A673 (cell line): ENCODE results near the gene SRMS. TPM values are rescaled to one million over a fixed set of nuclear protein-coding genes. Genes with fewer than 3 reads are reported as not detected.

Experiments used
- BruUV-seq: library from RNA; stranded (reverse); fragments of 400-500 nt; replicated peaks from 2 replicates; lab custom pipeline; 2021; lab: Mats Ljungman, UMichigan
- CTCF ChIA-PET: fragments of 300-600 bp; sonication (Branson Sonifier 250); formaldehyde crosslinking; loops from one replicate; lab custom pipeline; 2022; ENCODE audit warnings: antibody characterized with exemption; lab: Charles Lee
- POLR2A ChIA-PET: fragments of 300-600 bp; sonication (Branson Sonifier 250); formaldehyde crosslinking; loops from one replicate; lab custom pipeline; 2022; ENCODE audit warnings: antibody characterized with exemption; ENCODE audit not compliant: low non-redundant PET; lab: Charles Lee
- DNase-seq: peaks from one replicate; pipeline ENCODE4 v3.0.0-alpha.2; 2015; ENCODE audit warnings: low spot score
- H3K27ac ChIP-seq: fragments of 200-600 bp; sonication (generic); 2 replicates; pipeline ENCODE4 v1.5.1; 2016; ENCODE audit warnings: mixed run types, low read depth, mild to moderate bottlenecking, mixed read lengths, antibody characterized with exemption, low read length; ENCODE audit not compliant: poor library complexity, severe bottlenecking
- H3K27me3 ChIP-seq: fragments of 200-600 bp; sonication (generic); replicated peaks from 2 replicates; pipeline ENCODE4 v1.6.1; 2017; ENCODE audit warnings: mixed run types, low read depth, mild to moderate bottlenecking, mixed read lengths, antibody characterized with exemption, low read length; ENCODE audit not compliant: insufficient read depth, poor library complexity
- H3K36me3 ChIP-seq: fragments of 200-600 bp; sonication (generic); 2 replicates; pipeline ENCODE4 v1.6.1; 2016; ENCODE audit warnings: mixed run types, mild to moderate bottlenecking, mixed read lengths, antibody characterized with exemption, low read length; ENCODE audit not compliant: insufficient read depth, poor library complexity, severe bottlenecking
- H3K4me1 ChIP-seq: fragments of 200-600 bp; sonication (generic); 2 replicates; pipeline ENCODE4 v1.6.1; 2017; ENCODE audit warnings: mixed run types, mild to moderate bottlenecking, mixed read lengths, antibody characterized with exemption, low read length; ENCODE audit not compliant: insufficient read depth, poor library complexity, severe bottlenecking
- H3K4me3 ChIP-seq: fragments of 200-600 bp; sonication (generic); 2 replicates; pipeline ENCODE4 v1.5.1; 2016; ENCODE audit warnings: low read depth, mixed run types, mild to moderate bottlenecking, mixed read lengths, low read length; ENCODE audit not compliant: poor library complexity, severe bottlenecking
- H3K9me3 ChIP-seq: fragments of 200-600 bp; sonication (generic); 2 replicates; pipeline ENCODE4 v1.6.1; 2016; ENCODE audit warnings: mixed run types, low read depth, mild to moderate bottlenecking, mixed read lengths, antibody characterized with exemption, low read length; ENCODE audit not compliant: poor library complexity, severe bottlenecking
- CTCF ChIP-seq: fragments of 300-800, 200-600 bp; sonication (generic); conservative IDR thresholded peaks from 2 replicates; pipeline ENCODE4 v1.5.1; 2017; ENCODE audit warnings: low read depth, mild to moderate bottlenecking, antibody characterized with exemption, low read length, moderate library complexity, mixed read lengths
- EZH2 ChIP-seq: fragments of 200-600 bp; sonication (generic); IDR thresholded peaks from 2 replicates; pipeline ENCODE4 v1.6.1; 2017; ENCODE audit warnings: borderline replicate concordance, low read depth, mild to moderate bottlenecking, mixed read lengths, antibody characterized with exemption, low read length; ENCODE audit not compliant: poor library complexity, severe bottlenecking
- intact Hi-C: fragments of 100-400 bp; cut with micrococcal nuclease; formaldehyde crosslinking; loops from one replicate; pipeline ENCODE4 v1.10.0; 2022; ENCODE audit not compliant: unreplicated experiment
- total RNA-seq: library from RNA; stranded (reverse); gene quantifications from 2 replicates; pipeline ENCODE4 v1.2.3, GENCODE V29; 2021

Gene SRMS
- total RNA-seq, 1 experiment from 2014 or later: not detected

- no peak overlapping the region for H3K4me3 ChIP-seq
These were observed 22.4 kb downstream of the SRMS start for GRCh38 chr20:63525185-63525584.

DNA sequence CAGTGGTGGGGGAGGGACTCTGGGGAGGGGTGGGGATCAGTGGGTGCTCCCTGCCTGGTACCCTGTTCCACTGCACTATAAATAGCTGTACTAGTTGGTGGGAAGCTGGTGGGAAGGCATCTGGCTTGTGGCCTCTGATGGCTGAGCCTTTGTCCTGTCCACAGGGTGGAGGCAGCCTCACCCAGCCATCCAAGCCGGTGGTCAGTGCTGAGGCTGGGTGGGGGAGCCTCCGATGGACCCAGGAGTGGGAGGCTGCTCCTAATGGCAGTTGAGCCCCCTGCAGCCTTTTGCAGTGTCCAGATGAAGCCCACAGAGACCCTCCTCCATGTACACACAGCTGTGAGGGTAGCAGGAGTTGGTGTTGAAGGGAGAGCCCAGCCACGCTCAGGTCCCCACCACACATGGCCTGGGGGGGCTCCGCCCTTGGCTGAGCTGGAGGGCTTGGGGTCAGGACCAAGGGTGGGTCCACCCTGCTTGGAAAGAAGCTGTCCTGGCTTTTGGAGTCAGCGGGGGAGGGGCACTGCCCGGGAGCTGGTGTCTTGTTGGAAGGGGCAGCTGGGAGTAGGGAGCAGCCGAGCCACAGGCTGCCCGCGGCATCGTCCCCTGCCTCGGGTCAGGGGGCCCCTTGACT, 24.5 kb downstream of the SRMS start:
- peaks cover 23% of the 10 kb centered on the region for H3K36me3 ChIP-seq
- peaks cover 8% of the 10 kb centered on the region for H3K9me3 ChIP-seq
- no peak for TF ChIP-seq EZH2
- no peak for TF ChIP-seq CTCF
- peaks cover 12% of the 10 kb centered on the region for H3K27me3 ChIP-seq
- DNase-seq: no peak
- no TSS peak for BruUV-seq
- ChIA-PET POLR2A (no interaction called here), CTCF (interaction anchor here (0.6 kb wide), 2 partner anchors 43 to 263 kb away, joined by 3 to 8 read pairs; no protein-coding TSS in a partner anchor)
- intact Hi-C loops: no loop called here
- no peak overlapping the region for H3K27ac ChIP-seq
- H3K4me3 ChIP-seq: no peak overlapping the region
- peaks cover 6% of the 10 kb centered on the region for H3K4me1 ChIP-seq

More at GRCh38 chr20:63525185-63525584, 22.4 kb downstream of the SRMS start:
- no peak overlapping the region for H3K27ac ChIP-seq
- ChIA-PET POLR2A (no interaction called here), CTCF (no interaction called here)
- no peak for TF ChIP-seq EZH2
- TF ChIP-seq CTCF: no peak
- H3K9me3 ChIP-seq: peaks cover 8% of the 10 kb centered on the region
- no peak for DNase-seq
- intact Hi-C loops: no loop called here
- H3K4me1 ChIP-seq: no peaks in the 10 kb centered on the region
- peaks cover 13% of the 10 kb centered on the region for H3K27me3 ChIP-seq
- peaks cover 23% of the 10 kb centered on the region for H3K36me3 ChIP-seq
- BruUV-seq: no TSS peak

DNA sequence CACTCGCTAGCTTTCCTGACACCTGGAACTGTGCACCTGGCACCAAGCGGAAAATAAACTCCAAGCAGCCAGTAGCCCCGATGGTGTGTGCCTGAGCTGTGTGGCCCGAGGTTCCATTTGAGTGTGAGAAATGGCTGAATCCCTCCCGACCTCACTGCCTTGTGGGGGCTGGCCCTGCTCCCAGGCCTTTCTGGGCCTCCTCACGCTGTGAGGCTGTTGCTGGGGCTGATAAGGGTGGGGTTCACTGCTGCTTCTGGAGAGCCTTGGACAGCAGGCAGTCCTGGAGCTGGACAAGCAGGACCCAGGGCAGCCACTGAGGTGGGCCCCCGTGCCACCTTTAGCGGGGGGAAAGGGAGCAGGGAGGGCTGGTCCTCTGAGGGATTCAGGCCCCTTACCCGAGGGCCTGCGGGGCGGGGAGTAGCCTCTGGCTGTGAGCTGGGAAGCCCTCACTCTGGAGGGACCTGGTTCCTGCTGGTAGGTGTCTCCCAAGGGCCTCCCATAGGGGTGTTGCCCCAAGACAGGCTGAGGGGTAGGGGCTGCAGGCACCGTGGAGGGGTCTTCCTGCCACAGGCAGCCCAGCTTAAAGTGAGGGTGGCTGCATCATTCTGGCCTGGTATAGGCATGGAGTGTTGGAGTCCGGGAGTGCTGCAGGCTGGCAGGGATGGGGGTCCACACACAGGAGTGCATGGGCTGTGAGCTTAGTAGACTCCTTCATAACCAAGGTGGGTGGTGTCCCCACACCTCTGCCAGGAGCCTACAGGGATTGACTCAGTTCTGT, 25.3 kb downstream of the SRMS start:
- ChIA-PET POLR2A (interaction anchor here (0.6 kb wide), 1 partner anchor 44 kb away, joined by 3 read pairs; no protein-coding TSS in a partner anchor), CTCF (interaction anchor here (0.6 kb wide), 2 partner anchors 44 to 264 kb away, joined by 3 to 8 read pairs; no protein-coding TSS in a partner anchor)
- BruUV-seq: no TSS peak
- H3K27me3 ChIP-seq: peaks cover 4% of the 10 kb centered on the region
- peak overlapping the region; percentile 67 for H3K4me3 ChIP-seq
- no peak for TF ChIP-seq EZH2
- no peak for TF ChIP-seq CTCF
- H3K27ac ChIP-seq: no peak overlapping the region
- peaks cover 23% of the 10 kb centered on the region for H3K36me3 ChIP-seq
- H3K4me1 ChIP-seq: peaks cover 6% of the 10 kb centered on the region
- DNase-seq: no peak
- H3K9me3 ChIP-seq: peaks cover 8% of the 10 kb centered on the region
- intact Hi-C loops: no loop called here
